Type B pancreatic cell (in vitro differentiated cells): ENCODE measurements around the gene PRPSAP1. TPM values are rescaled to one million over a fixed set of nuclear protein-coding genes. Genes with fewer than 3 reads are reported as not detected.
A peak's percentile ranks its signal among the peaks of the same experiment; 100 is the strongest.

Experiments used
- DNase-seq: peaks from one replicate; pipeline ENCODE4 v3.0.0; 2021; ENCODE audit warnings: mixed read lengths; ENCODE audit not compliant: unreplicated experiment; ENCODE audit errors: extremely low spot score
- H3K27ac Mint-ChIP-seq: 2 replicates; pipeline ENCODE4 v1.8.0; 2021; ENCODE audit warnings: mild to moderate bottlenecking, mixed read lengths
- H3K27me3 Mint-ChIP-seq: 2 replicates; pipeline ENCODE4 v1.8.0; 2021; ENCODE audit warnings: mixed read lengths
- H3K36me3 Mint-ChIP-seq: 2 replicates; pipeline ENCODE4 v1.8.0; 2021; ENCODE audit warnings: mixed read lengths
- H3K4me1 Mint-ChIP-seq: one replicate; pipeline ENCODE4 v1.8.0; 2021; ENCODE audit warnings: mixed read lengths; ENCODE audit not compliant: unreplicated experiment
- H3K4me3 Mint-ChIP-seq: 2 replicates; pipeline ENCODE4 v1.8.0; 2021; ENCODE audit warnings: mild to moderate bottlenecking, mixed read lengths
- H3K9me3 Mint-ChIP-seq: 2 replicates; pipeline ENCODE4 v1.8.0; 2021; ENCODE audit warnings: mixed read lengths
- CTCF ChIP-seq: fragments of 200-600 bp; sonication (generic); conservative IDR thresholded peaks from 2 replicates; pipeline ENCODE4 v1.5.0; 2021; ENCODE audit warnings: antibody characterized with exemption, mild to moderate bottlenecking
- total RNA-seq: library from RNA; stranded (reverse); gene quantifications from 2 replicates; pipeline ENCODE4 v1.2.1, GENCODE V29; 2021; ENCODE audit warnings: low replicate concordance

Gene PRPSAP1
- total RNA-seq, 1 donor from 2014 or later = 82.0 TPM

- H3K4me1 Mint-ChIP-seq = peaks cover 4% of the 10 kb centered on the region
- no peak for DNase-seq
- H3K9me3 Mint-ChIP-seq = no peaks in the 10 kb centered on the region
- H3K27ac Mint-ChIP-seq = peak overlapping the region; percentile 11
- H3K36me3 Mint-ChIP-seq = peaks cover 3% of the 10 kb centered on the region
- no peaks in the 10 kb centered on the region for H3K27me3 Mint-ChIP-seq
- TF ChIP-seq CTCF = no peak
- H3K4me3 Mint-ChIP-seq = no peak overlapping the region
These were observed 49.2 kb downstream of the PRPSAP1 start for GRCh38 chr17:76304226-76305134.

DNA sequence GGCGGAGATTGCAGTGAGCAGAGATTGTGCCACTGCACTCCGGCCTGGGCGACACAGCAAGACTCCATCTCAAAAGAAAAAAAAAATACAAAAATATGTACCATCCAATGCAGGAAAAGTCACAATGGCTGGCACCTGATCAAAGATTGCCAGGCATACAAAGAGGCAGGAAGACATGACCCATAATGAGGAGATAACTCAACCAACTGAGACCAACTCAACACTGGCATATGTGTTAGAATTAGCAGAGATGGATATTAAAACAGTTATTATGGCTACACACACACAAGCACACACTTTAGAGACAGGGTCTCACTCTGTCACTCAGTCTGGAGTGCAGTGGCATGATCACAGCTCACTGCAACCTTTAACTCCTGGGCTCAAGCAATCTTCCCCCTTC, 56.3 kb downstream of the PRPSAP1 start:
- Mint-ChIP-seq H3K9me3 (no peaks in the 10 kb centered on the region), H3K27me3 (no peaks in the 10 kb centered on the region), H3K27ac (no peak overlapping the region), H3K36me3 (no peaks in the 10 kb centered on the region), H3K4me3 (no peak overlapping the region), H3K4me1 (peaks cover 4% of the 10 kb centered on the region)
- no peak for TF ChIP-seq CTCF
- no peak for DNase-seq

DNA sequence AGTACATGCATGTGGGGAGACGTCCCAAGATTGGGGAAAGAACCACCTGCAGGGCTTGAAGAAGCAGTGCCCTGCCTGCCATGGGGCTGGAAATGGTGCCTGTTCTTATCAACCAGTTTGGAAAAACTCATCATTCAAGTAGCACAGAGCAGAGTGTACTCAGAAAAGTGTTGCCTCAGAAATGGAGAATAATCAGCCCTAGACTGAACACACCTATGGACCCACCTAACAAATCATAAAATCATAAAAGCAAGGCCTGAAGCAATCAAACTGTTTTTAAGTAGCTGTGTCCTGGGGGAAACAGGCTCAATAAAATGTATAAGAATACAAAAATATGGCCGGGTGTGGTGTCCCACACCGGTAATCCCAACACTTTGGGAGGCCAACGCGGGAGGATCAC, 56.8 kb downstream of the PRPSAP1 start:
- peaks cover 4% of the 10 kb centered on the region for H3K4me1 Mint-ChIP-seq
- H3K27ac Mint-ChIP-seq = no peak overlapping the region
- H3K27me3 Mint-ChIP-seq = no peaks in the 10 kb centered on the region
- H3K36me3 Mint-ChIP-seq = no peaks in the 10 kb centered on the region
- no peak for DNase-seq
- H3K4me3 Mint-ChIP-seq = no peak overlapping the region
- no peak for TF ChIP-seq CTCF
- H3K9me3 Mint-ChIP-seq = no peaks in the 10 kb centered on the region

DNA sequence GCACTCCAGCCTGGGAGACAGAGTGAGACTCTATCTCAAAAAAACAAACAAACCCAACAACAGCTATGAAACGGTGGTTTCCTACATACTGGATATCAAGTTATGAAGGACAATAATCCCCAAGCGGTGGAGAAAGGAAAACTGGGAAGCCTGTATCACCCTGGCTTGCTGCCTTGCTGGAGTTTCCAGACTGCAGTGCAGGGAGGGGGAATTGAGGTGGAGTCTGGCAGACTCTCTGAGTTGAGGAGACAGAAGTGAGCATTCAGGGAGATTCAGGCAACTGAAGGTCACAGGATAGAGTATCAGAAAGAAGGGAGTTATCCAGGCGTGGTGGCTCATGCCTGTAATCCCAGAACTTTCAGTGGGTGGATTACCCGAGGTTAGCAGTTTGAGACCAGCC, 57.5 kb downstream of the PRPSAP1 start:
- TF ChIP-seq CTCF = no peak
- Mint-ChIP-seq H3K27me3 (no peaks in the 10 kb centered on the region), H3K4me1 (peaks cover 4% of the 10 kb centered on the region), H3K27ac (no peak overlapping the region), H3K36me3 (no peaks in the 10 kb centered on the region), H3K9me3 (no peaks in the 10 kb centered on the region), H3K4me3 (no peak overlapping the region)
- DNase-seq = no peak

- Mint-ChIP-seq H3K36me3 (no peaks in the 10 kb centered on the region), H3K4me3 (no peak overlapping the region), H3K4me1 (no peaks in the 10 kb centered on the region), H3K27me3 (no peaks in the 10 kb centered on the region), H3K9me3 (no peaks in the 10 kb centered on the region), H3K27ac (no peak overlapping the region)
- no peak for TF ChIP-seq CTCF
- DNase-seq = no peak
These were observed 60.6 kb downstream of the PRPSAP1 start for GRCh38 chr17:76293106-76293505.
